HG03095 (cell line): ENCODE results near the gene TBX5.

ENCODE experiments used
- ATAC-seq: cut with Tn5 transposase; IDR thresholded peaks from one replicate; pipeline ENCODE4 v1.9.1; 2021; ENCODE audit warnings: moderate library complexity; ENCODE audit not compliant: unreplicated experiment

The TBX5 gene

GRCh38 chr12:114406984-114407841 is 1.3 kb upstream of the TBX5 start:
- no peak for ATAC-seq

- no peak for ATAC-seq
Observed at GRCh38 chr12:114406316-114406983, 506 bp upstream of the TBX5 start.

GRCh38 chr12:114404926-114405518 is 922 bp downstream of the TBX5 start:
- no peak for ATAC-seq

GRCh38 chr12:114404083-114404925 is 1.6 kb downstream of the TBX5 start:
- no peak for ATAC-seq

GRCh38 chr12:114403690-114404066 is 2.3 kb downstream of the TBX5 start:
- ATAC-seq = no peak

GRCh38 chr12:114403011-114403689 is 2.8 kb downstream of the TBX5 start:
- ATAC-seq = no peak

- no peak for ATAC-seq
Observed at GRCh38 chr12:114402084-114402717, 3.7 kb downstream of the TBX5 start.

GRCh38 chr12:114401328-114402083 is 4.4 kb downstream of the TBX5 start:
- ATAC-seq = no peak

GRCh38 chr12:114400925-114401324 is 5.0 kb downstream of the TBX5 start:
- ATAC-seq = no peak

- ATAC-seq = no peak
Observed at GRCh38 chr12:114400361-114400811, 5.6 kb downstream of the TBX5 start.

- no peak for ATAC-seq
Observed at GRCh38 chr12:114399664-114400211, 6.2 kb downstream of the TBX5 start.

GRCh38 chr12:114397978-114398881 is 7.7 kb downstream of the TBX5 start:
- ATAC-seq = no peak

- ATAC-seq = no peak
Observed at GRCh38 chr12:114396869-114397719, 8.8 kb downstream of the TBX5 start.

GRCh38 chr12:114396153-114396868 is 9.6 kb downstream of the TBX5 start:
- ATAC-seq = no peak

GRCh38 chr12:114395755-114396152 is 10.2 kb downstream of the TBX5 start:
- no peak for ATAC-seq

GRCh38 chr12:114395233-114395632 is 10.7 kb downstream of the TBX5 start:
- no peak for ATAC-seq
